Ovary (tissue), 9 donors: ENCODE results near the gene PHKA2. TPM values are rescaled to one million over a fixed set of nuclear protein-coding genes. Genes with fewer than 3 reads are reported as not detected.

Source experiments
- DNase-seq, 5 donors: peaks; one replicate each; pipeline ENCODE4 v3.0.0-alpha.2; 2019 to 2020
- H3K27ac ChIP-seq, 2 donors: fragments of 200-600 bp; one replicate each; pipeline versions ENCODE4 v1.5.1 to v1.8.0; 2019 to 2022
- H3K27me3 ChIP-seq: fragments of 200-600 bp; one replicate; pipeline ENCODE4 v1.8.0; 2022
- H3K36me3 ChIP-seq: fragments of 200-600 bp; sonication (generic); one replicate; pipeline ENCODE4 v1.5.1; 2019
- H3K4me1 ChIP-seq: one replicate; pipeline ENCODE4 v1.8.1; 2013; ENCODE audit warnings: mild to moderate bottlenecking, moderate library complexity; ENCODE audit not compliant: insufficient read depth
- H3K4me3 ChIP-seq: fragments of 200-600 bp; sonication (generic); one replicate; pipeline ENCODE4 v1.5.1; 2017
- H3K9me3 ChIP-seq, 2 donors: fragments of 200-600 bp in 1 of 2; sonication (generic) in 1 of 2; one replicate each; pipeline versions ENCODE4 v1.5.1 to v1.8.1; 2013 to 2019; ENCODE audit warnings: mild to moderate bottlenecking in 1 of 2, moderate library complexity in 1 of 2
- CTCF ChIP-seq, 3 donors: fragments of 450-650 bp in 2 of 3; fragments of 200-600 bp in 1 of 3; IDR thresholded peaks; one replicate each; pipeline versions ENCODE4 v1.5.1 to v1.8.0; 2016 to 2022; ENCODE audit warnings: antibody characterized with exemption in 3 of 3, mild to moderate bottlenecking in 1 of 3
- EP300 ChIP-seq: sonication (generic); formaldehyde crosslinking; IDR thresholded peaks from one replicate; pipeline ENCODE4 v1.6.1; 2017; ENCODE audit warnings: antibody characterized with exemption
- POLR2A ChIP-seq: fragments of 450-650 bp; IDR thresholded peaks from one replicate; pipeline ENCODE4 v1.6.1; 2017; ENCODE audit warnings: antibody characterized with exemption, mild to moderate bottlenecking, moderate library complexity
- WGBS, 3 donors: extraction: QIAGEN DNeasy Blood & Tissue Kit in 1 of 3; methylation state at CpG; one replicate each; pipeline versions ENCODE4 v1.1.5 to v1.1.7; 2013 to 2017; 5-methylcytosine and 5-hydroxymethylcytosine counted together
- intact Hi-C, 4 donors: fragments of 100-400 bp; cut with DNase I; formaldehyde crosslinking; loops; one replicate each; pipeline versions ENCODE4 v1.11.0 to v1.15.1; 2022 to 2023
- polyA plus RNA-seq, 2 donors: library from polyadenylated mRNA; stranded (reverse); fragments of 200-250 nt in 1 of 2; fragments of 350-450 nt in 1 of 2; fragmentation: Illumina TruSeq in 1 of 2; extraction: RNeasy Lipid Tissue Mini Kit (QIAGEN cat#74804) in 1 of 2; gene quantifications; one replicate each; pipeline ENCODE4 v1.2.3, GENCODE V29; 2013 to 2014
- total RNA-seq, 7 donors: library from RNA; depleted of rRNA in 2 of 7; stranded (reverse); fragments of >200 nt in 2 of 7; fragmentation: NEBNext Ultra II Directional in 3 of 7; extraction: Animal tissue kit (Norgen Biotek cat#: 25700) in 3 of 7; gene quantifications; one replicate each; pipeline versions ENCODE4 v1.1.0 to v1.2.4, GENCODE V29; 2016 to 2023
- donor health status: DM: no; HTN: no; CAD: no; lungs with moderate emphysema.
- donor health status: DM: no; HTN: no; CAD: no.
- donor health status: Bipolar disorder and iron deficiency.
- donor health status: DM: yes; HTN: yes; CAD: no.
- donor health status: DM: no; HTN: no; CAD: no.
- donor health status: DM: yes; HTN: yes; CAD: no.

PHKA2 gene
- total and polyA plus RNA-seq, 9 donors: 19.4 to 43.5 (median 32.9) TPM

DNA sequence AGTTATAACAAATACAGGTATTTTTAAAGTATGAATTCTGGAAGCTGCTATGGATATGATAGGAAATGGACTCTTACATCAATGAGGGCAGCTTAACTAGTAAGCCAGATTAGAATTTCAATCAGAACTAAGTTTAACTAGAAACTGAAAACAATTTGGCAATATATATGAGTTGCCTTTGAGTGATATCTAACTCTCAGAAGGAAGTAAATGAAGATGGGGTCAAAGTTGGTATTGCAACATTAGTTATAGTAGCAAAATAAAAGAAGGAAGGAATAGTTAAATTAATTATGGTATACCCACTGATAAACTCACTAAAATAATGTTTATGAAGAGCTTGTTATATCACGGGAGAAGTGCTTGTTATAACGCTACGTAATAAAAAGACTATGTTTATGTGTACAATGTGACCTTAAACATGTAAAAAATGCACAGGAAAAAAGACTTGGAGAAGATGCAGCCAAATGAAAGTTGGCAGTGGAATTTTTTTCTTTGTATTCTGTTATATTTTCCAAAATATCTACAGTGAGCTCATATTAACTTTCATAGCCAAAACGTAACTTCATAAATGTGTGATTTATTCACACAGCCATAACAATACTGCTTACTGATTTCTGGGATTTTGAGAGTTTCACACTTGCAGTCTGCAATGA lies 34.5 kb downstream of the PHKA2 start:
- no peak for DNase-seq
- no peaks in the 10 kb centered on the region for H3K36me3 ChIP-seq
- no peak overlapping the region for H3K27ac ChIP-seq
- H3K27me3 ChIP-seq: no peaks in the 10 kb centered on the region
- intact Hi-C loops: no loop called here
- no peak overlapping the region for H3K4me3 ChIP-seq
- TF ChIP-seq POLR2A (no peak), EP300 (no peak), CTCF (IDR thresholded peaks at IDR 0.05) (no peak)
- WGBS, 3 donors: 36 to 46% (median 41%) methylated on average over 4 of the region's 4 CpGs
- H3K4me1 ChIP-seq: no peaks in the 10 kb centered on the region
- H3K9me3 ChIP-seq: no peaks in the 10 kb centered on the region

DNA sequence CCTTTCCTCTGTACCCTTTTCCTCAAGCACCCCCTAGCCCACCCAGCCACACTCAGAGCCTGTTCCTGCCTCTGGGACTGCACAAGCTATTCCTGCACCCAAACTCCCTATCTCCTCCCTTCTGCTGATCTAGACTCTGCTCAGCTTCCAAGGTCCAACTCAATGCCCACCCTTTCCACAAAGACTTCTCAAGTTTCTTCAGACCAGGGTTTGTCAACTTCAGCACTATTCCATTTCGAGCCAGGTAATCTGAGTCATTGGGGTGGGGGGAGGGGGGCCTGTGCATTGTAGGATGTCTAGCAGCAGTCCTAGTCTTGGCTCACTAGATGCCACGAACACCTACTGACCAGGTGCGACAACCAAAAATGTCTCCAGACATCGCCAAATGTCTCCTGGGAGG lies 37.3 kb downstream of the PHKA2 start:
- no peaks in the 10 kb centered on the region for H3K27me3 ChIP-seq
- no peak for DNase-seq
- intact Hi-C loops: no loop called here
- no peaks in the 10 kb centered on the region for H3K36me3 ChIP-seq
- H3K4me3 ChIP-seq: no peak overlapping the region
- H3K27ac ChIP-seq: no peak overlapping the region
- WGBS, 3 donors: 82 to 88% (median 82%) methylated on average over 4 of the region's 4 CpGs
- no peaks in the 10 kb centered on the region for H3K9me3 ChIP-seq
- TF ChIP-seq EP300 (no peak), POLR2A (no peak), CTCF (IDR thresholded peaks at IDR 0.05) (no peak)
- no peaks in the 10 kb centered on the region for H3K4me1 ChIP-seq

GRCh38 chrX:18946157-18946556 lies 37.8 kb downstream of the PHKA2 start:
- no peaks in the 10 kb centered on the region for H3K27me3 ChIP-seq
- intact Hi-C loops: no loop called here
- TF ChIP-seq EP300 (no peak), CTCF (IDR thresholded peaks at IDR 0.05) (no peak), POLR2A (no peak)

DNA sequence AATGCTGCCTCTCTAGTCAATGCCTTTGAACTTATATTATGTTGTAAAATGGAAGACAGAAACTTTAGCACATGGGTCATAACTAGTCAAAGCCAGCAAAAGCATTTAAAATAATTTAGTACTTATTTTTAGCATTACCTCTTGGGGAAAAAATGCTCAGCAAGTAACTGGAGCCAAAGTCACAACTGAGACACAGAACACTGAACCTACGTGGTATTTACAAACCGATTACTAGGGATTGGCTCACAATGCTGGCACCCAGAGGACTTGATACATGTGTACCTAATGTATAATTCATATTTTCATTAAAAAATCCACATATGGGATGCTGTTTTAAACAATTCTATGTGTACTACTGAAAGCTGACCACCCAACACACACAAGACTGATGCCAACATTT lies 38.4 kb downstream of the PHKA2 start:
- DNase-seq: no peak
- no peaks in the 10 kb centered on the region for H3K27me3 ChIP-seq
- no peak overlapping the region for H3K27ac ChIP-seq
- WGBS, 3 donors: 63 to 83% (median 82%) methylated on average over 2 of the region's 2 CpGs
- intact Hi-C loops: no loop called here
- no peak overlapping the region for H3K4me3 ChIP-seq
- no peaks in the 10 kb centered on the region for H3K9me3 ChIP-seq
- no peaks in the 10 kb centered on the region for H3K36me3 ChIP-seq
- H3K4me1 ChIP-seq: no peaks in the 10 kb centered on the region
- TF ChIP-seq POLR2A (no peak), CTCF (IDR thresholded peaks at IDR 0.05) (no peak), EP300 (no peak)

More at GRCh38 chrX:18946157-18946556, 37.8 kb downstream of the PHKA2 start:
- Histone ChIP-seq H3K4me3 (no peak overlapping the region), H3K27ac (no peak overlapping the region), H3K36me3 (no peaks in the 10 kb centered on the region), H3K9me3 (no peaks in the 10 kb centered on the region), H3K4me1 (no peaks in the 10 kb centered on the region)
- 89 to 95% (median 89%) methylated on average over 6 of the region's 6 CpGs for WGBS, 3 donors
- DNase-seq: no peak
